PFSK-1 (cell line): Measurements from ENCODE around the gene CAPN7.

Experiments used
- FOXP2 ChIP-seq: optimal IDR thresholded peaks from 2 replicates; pipeline ENCODE3; 2011; ENCODE audit warnings: borderline replicate concordance, control low read depth, inconsistent platforms; ENCODE audit not compliant: insufficient read depth; ENCODE audit errors: extremely low read length, extremely low read depth
- POLR2AphosphoS5 ChIP-seq: IDR thresholded peaks from 2 replicates; pipeline ENCODE4 v1.6.1; 2012; ENCODE audit warnings: low read depth, mild to moderate bottlenecking, control low read depth, low read length, moderate library complexity
- REST ChIP-seq, 2 experiments: IDR thresholded peaks; 2 replicates each; pipeline versions ENCODE4 v1.6.1 to v1.8.0; 2011 to 2012; ENCODE audit warnings: low read depth in 2 of 2, low read length in 2 of 2, control low read depth in 1 of 2, inconsistent platforms in 1 of 2, mild to moderate bottlenecking in 1 of 2, moderate library complexity in 1 of 2; ENCODE audit not compliant: insufficient read depth in 1 of 2
- SIN3A ChIP-seq: IDR thresholded peaks from 2 replicates; pipeline ENCODE4 v1.6.1; 2012; ENCODE audit warnings: mild to moderate bottlenecking, low read length, moderate library complexity, borderline replicate concordance; ENCODE audit not compliant: insufficient read depth
- TAF1 ChIP-seq: IDR thresholded peaks from 2 replicates; pipeline ENCODE4 v1.6.1; 2012; ENCODE audit warnings: low read length, control low read depth, borderline replicate concordance; ENCODE audit not compliant: insufficient read depth

- TF ChIP-seq POLR2AphosphoS5 (no peak), REST (IDR thresholded peaks at IDR 0.05; ENCODE audit: insufficient read depth in 1 of 2, low read depth in 2 of 2, low read length in 2 of 2) (no peak), TAF1 (no peak), SIN3A (no peak), FOXP2 (no peak)
These were observed 6.4 kb upstream of the CAPN7 start for GRCh38 chr3:15199493-15200105.
